GM23338 (cell line): ENCODE results near the gene DEPDC5. TPM values are rescaled to one million over a fixed set of nuclear protein-coding genes. Genes with fewer than 3 reads are reported as not detected.

Experiments used
- ATAC-seq: fragments of 200-7000 bp; cut with Tn5 transposase; 3 replicates; pipeline ENCODE4 v1.9.1; 2020
- DNase-seq: peaks from one replicate; pipeline ENCODE4 v3.0.0-alpha.2; 2015; ENCODE audit warnings: low spot score
- H2AFZ ChIP-seq: fragments of 200-600 bp; sonication (generic); 2 replicates; pipeline ENCODE4 v1.8.0; 2016; ENCODE audit warnings: antibody characterized with exemption, mild to moderate bottlenecking, moderate library complexity
- H3F3A ChIP-seq: fragments of 200-600 bp; sonication (generic); replicated peaks from 2 replicates; pipeline ENCODE4 v1.8.0; 2017; ENCODE audit warnings: antibody characterized with exemption, mixed run types, low read depth
- H3K27ac ChIP-seq: fragments of 200-600 bp; sonication (generic); 2 replicates; pipeline ENCODE4 v1.6.1; 2016; ENCODE audit warnings: low read depth
- H3K27me3 ChIP-seq: fragments of 200-600 bp; sonication (generic); 2 replicates; pipeline ENCODE4 v1.8.0; 2016; ENCODE audit warnings: mild to moderate bottlenecking, mixed run types, moderate library complexity; ENCODE audit not compliant: insufficient read depth
- H3K36me3 ChIP-seq: fragments of 200-600 bp; sonication (generic); 2 replicates; pipeline ENCODE4 v1.8.0; 2016; ENCODE audit warnings: mild to moderate bottlenecking; ENCODE audit not compliant: insufficient read depth
- H3K4me1 ChIP-seq: fragments of 200-600 bp; sonication (generic); 2 replicates; pipeline ENCODE4 v1.8.0; 2016; ENCODE audit warnings: mild to moderate bottlenecking, moderate library complexity; ENCODE audit not compliant: insufficient read depth
- H3K4me2 ChIP-seq: fragments of 200-600 bp; sonication (generic); 2 replicates; pipeline ENCODE4 v1.7.1; 2017; ENCODE audit warnings: mixed run types
- H3K4me3 ChIP-seq: fragments of 200-600 bp; sonication (generic); 2 replicates; pipeline ENCODE4 v1.6.1; 2016; ENCODE audit warnings: mixed run types
- H3K79me2 ChIP-seq: fragments of 200-600 bp; sonication (generic); replicated peaks from 2 replicates; pipeline ENCODE4 v1.8.0; 2017; ENCODE audit warnings: mild to moderate bottlenecking; ENCODE audit not compliant: insufficient read depth
- H3K9me2 ChIP-seq: fragments of 200-600 bp; sonication (generic); 2 replicates; pipeline ENCODE4 v1.8.0; 2017; ENCODE audit not compliant: insufficient read depth
- H4K20me1 ChIP-seq: fragments of 200-600 bp; sonication (generic); replicated peaks from 2 replicates; pipeline ENCODE4 v1.8.0; 2017; ENCODE audit warnings: mild to moderate bottlenecking; ENCODE audit not compliant: insufficient read depth
- H3K27ac Mint-ChIP-seq: 2 replicates; pipeline ENCODE4 v1.8.0; 2020; ENCODE audit warnings: inconsistent platforms, mild to moderate bottlenecking, moderate library complexity, mixed read lengths
- H3K27me3 Mint-ChIP-seq: 3 replicates; pipeline ENCODE4 v1.8.0; 2022; ENCODE audit warnings: low read depth, mild to moderate bottlenecking, moderate library complexity, mixed read lengths, inconsistent platforms; ENCODE audit not compliant: insufficient read depth, poor library complexity
- H3K36me3 Mint-ChIP-seq: 3 replicates; pipeline ENCODE4 v1.8.0; 2021; ENCODE audit warnings: low read depth, mild to moderate bottlenecking, inconsistent platforms, moderate library complexity, mixed read lengths
- H3K4me1 Mint-ChIP-seq: 3 replicates; pipeline ENCODE4 v1.8.0; 2020; ENCODE audit warnings: mild to moderate bottlenecking, inconsistent platforms, mixed read lengths
- H3K4me3 Mint-ChIP-seq: 3 replicates; pipeline ENCODE4 v1.8.0; 2021; ENCODE audit warnings: moderate library complexity, mild to moderate bottlenecking, inconsistent platforms, mixed read lengths
- H3K9me3 Mint-ChIP-seq: 3 replicates; pipeline ENCODE4 v1.8.0; 2020; ENCODE audit warnings: moderate library complexity, mild to moderate bottlenecking, inconsistent platforms, mixed read lengths
- CREB1 ChIP-seq: fragments of 250-450 bp; sonication (Bioruptor Pico); IDR thresholded peaks from 2 replicates; pipeline ENCODE4 v1.5.0; 2020; ENCODE audit warnings: low read depth, mild to moderate bottlenecking, moderate library complexity
- CTCF ChIP-seq, 2 experiments: fragments of 200-600 bp in 1 of 2; sonication (generic) in 1 of 2; conservative IDR thresholded peaks; 2 replicates each; pipeline versions ENCODE4 v1.5.1 to v1.6.1; 2016 to 2017; ENCODE audit warnings: antibody characterized with exemption in 2 of 2, low read depth in 2 of 2, mild to moderate bottlenecking in 2 of 2, moderate library complexity in 1 of 2
- ETS1 ChIP-seq: IDR thresholded peaks from 2 replicates; pipeline ENCODE4 v1.6.1; 2016; ENCODE audit warnings: antibody characterized with exemption
- EZH2 ChIP-seq: fragments of 200-600 bp; sonication (generic); IDR thresholded peaks from one replicate; pipeline ENCODE4 v1.8.0; 2017; ENCODE audit warnings: antibody characterized with exemption, mild to moderate bottlenecking, low read depth; ENCODE audit not compliant: unreplicated experiment
- EZH2phosphoT487 ChIP-seq: fragments of 200-600 bp; sonication (generic); IDR thresholded peaks from one replicate; pipeline ENCODE4 v1.8.1; 2018; ENCODE audit warnings: antibody characterized with exemption; ENCODE audit not compliant: unreplicated experiment
- JUNB ChIP-seq: IDR thresholded peaks from one replicate; pipeline ENCODE4 v1.6.1; 2016; ENCODE audit warnings: antibody characterized with exemption; ENCODE audit not compliant: unreplicated experiment
- NANOG ChIP-seq: IDR thresholded peaks from 2 replicates; pipeline ENCODE4 v1.6.1; 2016; ENCODE audit warnings: antibody characterized with exemption, borderline replicate concordance
- POLR2AphosphoS5 ChIP-seq: IDR thresholded peaks from 2 replicates; pipeline ENCODE4 v1.6.1; 2016; ENCODE audit warnings: antibody characterized with exemption, low read depth
- REST ChIP-seq: IDR thresholded peaks from one replicate; pipeline ENCODE4 v1.6.1; 2018; ENCODE audit warnings: antibody characterized with exemption; ENCODE audit not compliant: unreplicated experiment
- ZNF114 ChIP-seq: fragments of 250-450 bp; sonication (Bioruptor Pico); IDR thresholded peaks from 2 replicates; pipeline ENCODE4 v1.5.0; 2020; ENCODE audit warnings: mild to moderate bottlenecking, moderate library complexity
- ZNF331 ChIP-seq: fragments of 250-450 bp; sonication (Bioruptor Pico); IDR thresholded peaks from 2 replicates; pipeline ENCODE4 v1.5.0; 2020; ENCODE audit warnings: low read depth, mild to moderate bottlenecking, moderate library complexity
- polyA plus RNA-seq: library from polyadenylated mRNA; unstranded; fragments of >200 nt; fragmentation: Nextera tagmentation; extraction: Ambion mirVana; gene quantifications from 2 replicates; pipeline ENCODE4 v1.2.1, GENCODE V29; 2016
- total RNA-seq: library from RNA; depleted of rRNA; stranded (reverse); fragments of >200 nt; shearing (Covaris generic); gene quantifications from 2 replicates; pipeline ENCODE4 v1.2.3, GENCODE V29; 2014

Gene DEPDC5
- total and polyA plus RNA-seq, 2 experiments from 2014 or later: 18.7 to 19.7 TPM

GRCh38 chr22:31922534-31922933, 168.7 kb downstream of the DEPDC5 start (continued):
- TF ChIP-seq REST (no peak), ETS1 (no peak), CTCF (conservative IDR thresholded peaks at IDR 0.05; ENCODE audit: low read depth in 2 of 2) (no peak), CREB1 (CRISPR knock-in tag) (no peak), EZH2phosphoT487 (no peak)

- Histone ChIP-seq H3K4me1 (peaks cover 4% of the 10 kb centered on the region), H3K27me3 (no peaks in the 10 kb centered on the region), H2AFZ (no peak overlapping the region), H3F3A (no peaks in the 10 kb centered on the region), H3K27ac (no peak overlapping the region), H4K20me1 (no peaks in the 10 kb centered on the region), H3K4me2 (no peak overlapping the region), H3K36me3 (no peaks in the 10 kb centered on the region), H3K9me2 (0 out of 2 replicates have a peak, but pooled peaks cover 5% of the 10 kb centered on the region), H3K4me3 (no peak overlapping the region), H3K79me2 (no peaks in the 10 kb centered on the region)
- H3K36me3 Mint-ChIP-seq: no peaks in the 10 kb centered on the region
- DNase-seq (no peak), ATAC-seq (no peak)
- H3K27ac Mint-ChIP-seq: no peak overlapping the region
- H3K9me3 Mint-ChIP-seq: no peaks in the 10 kb centered on the region
- H3K27me3 Mint-ChIP-seq: peaks cover 7% of the 10 kb centered on the region
- no peak overlapping the region for H3K4me3 Mint-ChIP-seq
- TF ChIP-seq REST (no peak), NANOG (no peak), JUNB (no peak), ZNF331 (CRISPR knock-in tag) (no peak), CREB1 (CRISPR knock-in tag) (no peak), POLR2AphosphoS5 (no peak), ZNF114 (CRISPR knock-in tag) (no peak), EZH2 (no peak), CTCF (conservative IDR thresholded peaks at IDR 0.05; ENCODE audit: low read depth in 2 of 2) (no peak), ETS1 (no peak)
- H3K4me1 Mint-ChIP-seq: no peaks in the 10 kb centered on the region
Measured at GRCh38 chr22:31923136-31923535, 169.3 kb downstream of the DEPDC5 start.
